NCI-H2227 treated with DMSO at 0.1 percent for 48 hours (cell line): ENCODE results near the gene PDE1C.

ENCODE experiments used
- DNase-seq: peaks from one replicate; lab custom pipeline; 2025; lab: John Stamatoyannopoulos, UW

The PDE1C gene

DNA sequence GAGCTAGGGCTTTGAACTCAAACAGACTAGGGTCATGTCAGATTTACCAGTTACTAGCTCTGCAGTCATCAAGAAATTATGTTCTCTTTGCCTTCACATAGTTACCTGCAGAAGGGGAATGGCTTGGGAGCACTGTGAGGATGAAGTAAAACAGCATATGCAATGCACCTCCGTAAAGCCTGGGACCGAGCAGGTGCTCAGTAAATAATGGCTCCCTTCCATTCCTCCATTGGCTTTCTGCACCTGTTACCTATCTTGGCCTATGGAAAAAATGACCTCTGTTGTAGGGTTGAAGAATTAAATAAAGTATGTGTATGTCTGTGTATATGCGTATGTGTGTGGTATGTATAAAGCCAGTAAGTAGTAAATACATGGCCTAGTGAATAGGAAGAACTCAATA lies 78.8 kb downstream of the PDE1C start:
- no peak for DNase-seq

DNA sequence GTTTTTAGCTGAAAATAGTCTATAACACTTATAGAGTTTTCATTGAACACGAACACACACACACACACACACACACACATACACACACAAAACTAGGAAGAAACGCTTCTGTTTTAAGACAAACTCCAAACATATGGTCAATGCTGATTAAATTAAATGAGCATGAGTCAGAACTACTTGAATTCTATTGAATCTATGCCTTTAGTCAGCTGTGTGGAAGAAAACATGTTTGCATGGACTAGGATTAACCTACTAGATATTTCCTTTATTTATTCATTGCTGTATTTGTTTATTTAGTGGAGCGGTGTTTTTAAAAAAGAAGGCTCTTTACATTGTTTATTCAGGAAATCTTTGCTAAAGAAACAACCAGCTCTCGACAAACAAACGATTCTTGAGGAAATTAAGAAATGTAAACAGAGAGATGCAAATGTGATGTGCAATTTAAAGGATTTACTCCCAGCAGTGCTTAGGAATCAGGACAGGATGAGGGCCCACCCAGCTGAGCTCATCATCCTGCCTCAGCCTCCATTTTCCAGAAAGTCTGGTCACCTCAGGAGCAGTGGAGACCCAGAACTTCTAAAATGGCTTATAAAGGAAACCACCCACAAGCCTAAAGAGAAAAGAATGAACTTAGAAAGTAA lies 83.2 kb downstream of the PDE1C start:
- DNase-seq: no peak

- no peak for DNase-seq
Measured at GRCh38 chr7:31982962-31983361, 87.2 kb downstream of the PDE1C start.

GRCh38 chr7:31981874-31982390 lies 88.3 kb downstream of the PDE1C start:
- DNase-seq: no peak

- DNase-seq: no peak
Measured at GRCh38 chr7:31979690-31980330, 90.4 kb downstream of the PDE1C start.

- DNase-seq: no peak
Measured at GRCh38 chr7:31975546-31975945, 94.7 kb downstream of the PDE1C start.

- DNase-seq: no peak
Measured at GRCh38 chr7:31974351-31974750, 95.9 kb downstream of the PDE1C start.

DNA sequence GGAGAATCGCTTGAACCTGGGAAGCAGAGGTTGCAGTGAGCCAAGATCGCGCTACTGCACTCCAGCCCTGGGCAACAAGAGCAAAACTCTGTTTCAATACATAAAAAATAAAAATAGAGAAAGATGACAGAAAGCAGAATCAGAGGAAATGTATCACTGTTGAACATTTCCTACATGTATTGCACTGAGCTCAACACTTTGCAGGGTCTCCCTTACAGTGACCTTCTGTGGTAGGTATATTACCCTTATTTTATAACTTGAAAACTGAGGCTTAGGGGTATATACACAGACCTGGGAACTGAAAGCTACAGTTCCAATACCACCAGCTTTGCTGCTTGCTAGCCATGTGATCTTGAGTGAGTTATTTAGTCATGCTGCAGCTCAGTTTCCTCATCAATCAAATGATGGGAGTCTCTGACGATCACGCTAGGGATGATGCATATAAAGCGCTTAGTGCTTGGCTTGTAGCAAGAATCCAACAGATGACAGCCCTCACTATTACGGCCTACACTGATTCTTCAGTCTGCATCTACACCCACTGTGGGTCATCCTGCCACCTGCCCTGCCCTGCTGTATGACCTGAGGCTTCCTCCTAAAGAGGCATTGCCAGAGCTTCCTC lies 99.0 kb downstream of the PDE1C start:
- DNase-seq: no peak

DNA sequence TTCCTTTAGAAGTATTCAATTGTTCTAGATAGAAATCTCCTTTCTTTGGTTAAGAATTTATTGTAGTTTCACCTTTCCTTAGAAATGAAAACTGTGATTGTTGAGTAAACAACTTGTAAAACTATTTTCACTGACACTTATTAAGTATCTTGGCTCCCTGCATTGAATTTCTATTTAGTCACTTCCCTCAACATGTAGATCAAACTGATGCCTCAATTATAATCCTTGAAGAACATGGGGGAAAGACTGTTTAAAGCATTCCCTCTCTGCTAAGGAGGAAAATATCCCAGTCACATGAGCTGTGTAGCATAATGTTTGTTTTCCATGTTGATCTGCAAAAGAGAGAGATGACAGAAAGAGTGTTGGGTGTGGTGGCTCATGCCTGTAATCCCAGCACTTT lies 99.7 kb downstream of the PDE1C start:
- no peak for DNase-seq

DNA sequence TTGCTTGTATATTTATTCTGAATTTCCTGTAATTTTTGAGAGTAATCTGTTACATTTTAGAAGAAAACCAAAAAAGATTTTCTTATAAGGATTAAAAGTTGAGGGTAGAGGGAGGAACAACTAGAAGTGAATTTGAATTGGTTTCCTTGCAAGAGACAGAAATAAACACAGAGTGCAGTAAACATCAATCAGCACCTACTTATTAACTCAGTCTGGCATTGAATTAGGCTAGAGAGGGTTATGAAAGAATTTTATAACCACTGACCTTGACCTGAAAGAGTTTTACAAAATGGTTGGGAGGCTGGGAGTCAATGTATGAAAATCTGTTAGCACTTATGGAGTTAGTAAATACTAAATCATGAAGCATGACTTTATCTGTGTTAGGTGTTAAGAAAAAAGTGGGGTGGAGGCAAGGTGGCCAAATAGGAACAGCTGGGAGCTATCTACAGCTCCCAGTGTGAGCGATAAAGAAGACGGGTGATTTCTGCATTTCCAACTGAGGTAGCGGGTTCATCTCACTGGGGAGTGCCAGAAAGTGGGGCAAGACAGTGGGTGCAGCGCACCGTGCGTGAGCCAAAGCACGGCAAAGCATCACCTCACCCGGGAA lies 106.5 kb downstream of the PDE1C start:
- DNase-seq: no peak

GRCh38 chr7:31962246-31962645 lies 108.0 kb downstream of the PDE1C start:
- no peak for DNase-seq

GRCh38 chr7:31958226-31958625 lies 112.0 kb downstream of the PDE1C start:
- no peak for DNase-seq

GRCh38 chr7:31957756-31958155 lies 112.5 kb downstream of the PDE1C start:
- no peak for DNase-seq

DNA sequence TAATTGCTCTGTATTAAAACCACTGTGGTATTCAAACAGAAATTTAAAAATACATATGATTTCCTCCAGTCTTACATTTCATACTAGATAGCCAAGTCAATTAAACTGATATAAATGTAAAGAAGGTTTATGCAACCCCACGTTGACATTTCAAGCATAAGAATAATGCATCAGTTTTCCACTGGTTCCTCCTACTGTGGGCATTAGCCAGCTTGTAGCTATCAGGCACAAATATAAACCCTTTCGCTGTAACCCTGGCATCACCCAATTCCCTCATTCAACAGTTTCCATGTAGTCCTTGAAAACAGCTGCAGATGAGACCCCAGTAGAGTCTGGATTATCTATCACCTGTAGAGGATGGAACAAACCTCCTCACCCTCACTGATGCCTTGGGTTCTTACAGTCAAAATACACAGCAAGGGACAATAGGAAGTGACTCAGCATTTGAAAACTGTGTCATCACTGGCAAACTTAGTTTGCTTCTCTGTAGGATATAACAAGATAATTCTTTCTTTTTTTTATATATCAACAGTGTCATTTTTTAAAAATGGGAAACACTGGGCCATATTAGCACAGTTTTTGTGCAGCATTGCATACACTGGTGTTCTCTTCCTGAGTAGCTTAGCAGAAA lies 113.0 kb downstream of the PDE1C start:
- DNase-seq: no peak

DNA sequence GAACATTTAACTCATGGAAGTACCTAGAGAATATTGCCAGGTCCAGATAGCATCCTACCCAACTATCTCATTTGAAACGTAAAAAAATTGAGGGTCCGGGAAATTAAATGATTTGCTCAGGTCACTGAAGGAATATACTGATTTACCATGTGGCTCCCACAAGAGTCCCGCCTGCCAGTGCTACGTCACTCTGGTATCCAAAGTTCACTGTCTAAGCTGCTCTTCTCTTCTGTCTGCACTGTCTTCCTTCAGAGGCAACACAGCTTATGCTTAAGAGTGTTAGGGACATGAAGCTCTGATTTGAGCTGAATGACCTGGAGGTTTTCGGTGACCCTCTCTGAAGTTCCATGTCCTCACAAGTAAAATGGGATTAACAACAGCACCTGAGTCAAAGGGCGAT lies 114.6 kb downstream of the PDE1C start:
- no peak for DNase-seq

DNA sequence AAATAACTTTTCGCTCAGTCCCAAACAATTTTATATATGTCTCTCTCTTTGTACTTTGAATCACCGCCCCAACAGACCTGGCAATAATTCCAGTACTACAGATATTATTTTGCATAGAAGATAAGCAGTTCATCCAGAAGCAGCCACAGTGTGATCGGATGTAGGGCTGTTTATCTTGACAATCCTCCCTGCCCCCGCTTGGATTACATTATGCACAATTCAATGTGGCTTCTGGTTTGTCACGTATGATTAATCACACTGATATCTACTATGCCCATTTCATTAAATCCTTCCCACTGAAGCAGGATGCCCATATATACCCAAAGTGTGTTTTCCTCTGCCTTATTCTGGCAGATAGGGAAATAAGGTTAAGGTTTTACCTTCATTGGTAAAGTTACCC lies 115.2 kb downstream of the PDE1C start:
- no peak for DNase-seq

GRCh38 chr7:31954500-31954899 lies 115.7 kb downstream of the PDE1C start:
- DNase-seq: no peak

- DNase-seq: no peak
Measured at GRCh38 chr7:31953432-31953831, 116.8 kb downstream of the PDE1C start.

GRCh38 chr7:31950091-31950755 lies 120.0 kb downstream of the PDE1C start:
- no peak for DNase-seq

DNA sequence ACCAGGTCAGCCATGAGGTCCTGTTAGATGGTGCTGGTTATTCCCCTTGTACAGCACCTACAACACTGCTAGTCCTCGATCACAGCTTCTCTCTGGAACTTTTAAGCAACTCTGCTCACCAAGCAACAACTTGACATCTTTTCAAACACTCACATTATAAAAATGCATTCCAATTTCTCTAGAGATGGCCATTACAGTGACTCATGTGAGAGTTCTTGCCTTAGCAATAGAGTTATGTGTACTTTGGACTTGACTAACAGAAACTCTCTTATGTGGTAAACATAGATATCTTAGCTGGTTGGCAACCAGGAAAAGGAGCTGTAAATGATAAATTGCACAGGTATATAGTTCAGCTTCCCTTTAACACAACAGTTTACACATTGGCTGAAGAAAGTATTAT lies 122.2 kb downstream of the PDE1C start:
- DNase-seq: no peak

DNA sequence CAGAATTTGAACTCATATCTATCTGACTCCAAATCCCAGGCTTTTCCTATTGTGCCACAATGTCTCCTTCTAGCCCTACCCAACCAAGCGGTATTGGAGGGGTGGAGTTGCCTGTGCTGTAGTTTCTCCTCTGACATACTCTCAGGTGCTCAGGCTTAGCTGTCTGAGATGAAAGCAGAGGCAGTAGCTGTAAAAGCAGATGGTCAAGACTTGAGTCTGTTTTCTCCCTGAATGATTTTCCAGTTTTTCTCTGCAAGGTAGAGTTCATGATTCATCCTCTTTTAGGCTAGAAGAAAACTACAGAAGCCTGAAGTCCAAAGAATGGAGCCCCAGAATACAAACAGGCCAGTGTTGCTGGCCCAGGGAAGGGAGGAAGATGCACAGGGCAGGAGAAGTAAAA lies 130.0 kb downstream of the PDE1C start:
- DNase-seq: no peak

DNA sequence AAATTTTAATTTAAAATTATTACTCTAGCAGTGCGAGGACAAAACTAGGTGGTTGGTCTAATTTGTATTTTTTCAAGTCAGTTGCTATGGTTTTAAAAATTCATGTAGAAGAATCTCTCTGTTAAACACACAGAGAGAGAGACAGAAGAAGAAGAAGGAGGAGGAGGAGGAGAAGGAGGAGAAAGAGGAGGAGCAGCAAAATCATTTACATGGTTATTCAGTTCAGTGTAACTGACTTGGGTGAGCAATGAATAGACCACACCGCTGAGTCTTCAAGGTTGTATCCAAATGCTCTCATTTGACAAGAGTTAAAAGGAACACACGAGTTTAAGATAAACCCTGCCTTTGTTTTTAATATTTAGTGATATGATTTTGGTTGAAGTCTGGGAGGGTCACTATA lies 131.1 kb downstream of the PDE1C start:
- DNase-seq: no peak
